Lung (tissue), 12 donors: ENCODE results near the gene MAP3K15. TPM values are rescaled to one million over a fixed set of nuclear protein-coding genes. Genes with fewer than 3 reads are reported as not detected.

Experiments used
- ATAC-seq: fragments of 200-7000 bp; cut with Tn5 transposase; one replicate; pipeline ENCODE4 v1.9.1; 2020; ENCODE audit warnings: moderate number of reproducible peaks; ENCODE audit not compliant: insufficient read depth, low FRiP score
- DNase-seq, 3 donors: peaks; one replicate each; pipeline ENCODE4 v3.0.0-alpha.2; 2013 to 2017
- H3K27ac ChIP-seq, 2 donors: one replicate each; pipeline ENCODE4 v1.5.1; 2013; ENCODE audit warnings: mild to moderate bottlenecking in 2 of 2, moderate library complexity in 2 of 2, control low read depth in 1 of 2, inconsistent platforms in 1 of 2, low read depth in 1 of 2, low read length in 1 of 2
- H3K27me3 ChIP-seq, 3 donors: one replicate each; pipeline ENCODE4 v1.5.1; 2013; ENCODE audit warnings: low read length in 2 of 3; ENCODE audit not compliant: control insufficient read depth in 3 of 3, insufficient read depth in 3 of 3
- H3K36me3 ChIP-seq, 4 donors: one replicate each; pipeline ENCODE4 v1.5.1; 2013; ENCODE audit warnings: low read length in 4 of 4, mild to moderate bottlenecking in 1 of 4, moderate library complexity in 1 of 4; ENCODE audit not compliant: control insufficient read depth in 4 of 4, insufficient read depth in 4 of 4
- H3K4me1 ChIP-seq, 5 donors: one replicate each; pipeline ENCODE4 v1.5.1; 2013; ENCODE audit warnings: low read length in 5 of 5, mild to moderate bottlenecking in 2 of 5, moderate library complexity in 1 of 5; ENCODE audit not compliant: control insufficient read depth in 5 of 5, insufficient read depth in 5 of 5
- H3K4me3 ChIP-seq: one replicate; pipeline ENCODE4 v1.5.1; 2013; ENCODE audit warnings: mild to moderate bottlenecking, control low read depth, moderate library complexity
- H3K9ac ChIP-seq, 2 donors: one replicate each; pipeline ENCODE4 v1.5.1; 2013; ENCODE audit warnings: low read length in 2 of 2, control low read depth in 1 of 2; ENCODE audit not compliant: insufficient read depth in 1 of 2
- H3K9me3 ChIP-seq, 4 donors: one replicate each; pipeline ENCODE4 v1.5.1; 2013; ENCODE audit warnings: low read length in 3 of 4, mild to moderate bottlenecking in 1 of 4, moderate library complexity in 1 of 4; ENCODE audit not compliant: control insufficient read depth in 4 of 4, insufficient read depth in 3 of 4
- CTCF ChIP-seq: IDR thresholded peaks from 2 replicates; pipeline ENCODE4 v1.5.1; 2012; ENCODE audit warnings: mild to moderate bottlenecking; ENCODE audit errors: control extremely low read depth, extremely low read depth
- WGBS, 2 donors: extraction: QIAGEN DNeasy Blood & Tissue Kit; methylation state at CpG; one replicate each; pipeline ENCODE4 v1.1.7; 2013; 5-methylcytosine and 5-hydroxymethylcytosine counted together
- polyA plus RNA-seq, 2 donors: library from polyadenylated mRNA; stranded (reverse); fragments of 200-250 nt; gene quantifications; one replicate each; pipeline ENCODE4 v1.2.1, GENCODE V29; 2013
- total RNA-seq, 2 donors: library from RNA; depleted of rRNA in 1 of 2; stranded (reverse); fragments of >200 nt in 1 of 2; gene quantifications; one replicate each; pipeline ENCODE4 v1.2.1, GENCODE V29; 2014 to 2021
- donor health status: control.
- donor health status: control.
- donor health status: Bipolar disorder and iron deficiency.
- donor health status: healthy.
- donor health status: DM: yes; HTN: yes; CAD: no.

Gene MAP3K15
- total and polyA plus RNA-seq, 4 donors: 0.16 to 2.1 (median 0.40) TPM

GRCh38 chrX:19549838-19550237, 34.5 kb upstream of the MAP3K15 start:
- no peak overlapping the region for H3K9ac ChIP-seq
- H3K27me3 ChIP-seq: peaks cover 7 to 12% (median 8%) of the 10 kb centered on the region in 3 donors
- no peaks in the 10 kb centered on the region for H3K4me1 ChIP-seq
- DNase-seq (no peak), ATAC-seq (no peak)
- H3K27ac ChIP-seq: no peak overlapping the region
- WGBS, 2 donors: 81 to 92% methylated on average over 7 of the region's 7 CpGs
- no peak for TF ChIP-seq CTCF
- H3K36me3 ChIP-seq: peaks cover 0 to 3% (median 0%) of the 10 kb centered on the region in 4 donors
- H3K9me3 ChIP-seq: peaks cover 0 to 3% (median 0%) of the 10 kb centered on the region in 4 donors
- no peak overlapping the region for H3K4me3 ChIP-seq

GRCh38 chrX:19548934-19549333, 33.6 kb upstream of the MAP3K15 start:
- H3K4me1 ChIP-seq: no peaks in the 10 kb centered on the region
- DNase-seq (no peak), ATAC-seq (no peak)
- TF ChIP-seq CTCF: no peak
- no peak overlapping the region for H3K9ac ChIP-seq
- H3K4me3 ChIP-seq: no peak overlapping the region
- peaks cover 5 to 20% (median 8%) of the 10 kb centered on the region in 3 donors for H3K27me3 ChIP-seq
- peaks cover 0 to 3% (median 0%) of the 10 kb centered on the region in 4 donors for H3K9me3 ChIP-seq
- WGBS, 2 donors: 83 to 86% methylated on average over 6 of the region's 6 CpGs
- H3K36me3 ChIP-seq: peaks cover 0 to 3% (median 0%) of the 10 kb centered on the region in 4 donors
- no peak overlapping the region for H3K27ac ChIP-seq

- no peak for ATAC-seq
- H3K9me3 ChIP-seq: peaks cover 0 to 3% (median 0%) of the 10 kb centered on the region in 4 donors
- DNase-seq: no peak
- WGBS, 2 donors: 43 to 85% methylated on average over 2 of the region's 2 CpGs
- peaks cover 5 to 21% (median 8%) of the 10 kb centered on the region in 3 donors for H3K27me3 ChIP-seq
- TF ChIP-seq CTCF: no peak
- H3K27ac ChIP-seq: no peak overlapping the region
- no peak overlapping the region for H3K9ac ChIP-seq
- no peak overlapping the region for H3K4me3 ChIP-seq
- H3K36me3 ChIP-seq: peaks cover 0 to 3% (median 0%) of the 10 kb centered on the region in 4 donors
- H3K4me1 ChIP-seq: no peaks in the 10 kb centered on the region
Measured at GRCh38 chrX:19548279-19548678, 33.0 kb upstream of the MAP3K15 start.

GRCh38 chrX:19545651-19546050, 30.3 kb upstream of the MAP3K15 start:
- Histone ChIP-seq H3K27me3 (peaks cover 4 to 19% (median 5%) of the 10 kb centered on the region in 3 donors), H3K4me1 (no peaks in the 10 kb centered on the region), H3K9ac (no peak overlapping the region), H3K36me3 (peaks cover 0 to 6% (median 0%) of the 10 kb centered on the region in 4 donors), H3K4me3 (no peak overlapping the region), H3K9me3 (peaks cover 0 to 6% (median 0%) of the 10 kb centered on the region in 4 donors), H3K27ac (no peak overlapping the region)
- ATAC-seq (no peak), DNase-seq (no peak)
- no peak for TF ChIP-seq CTCF
- whole genome bisulfite sequencing, 2 donors: 83 to 95% methylated on average over 9 of the region's 9 CpGs
